Measurements from ENCODE around the gene ATG2B. TPM values are rescaled to one million over a fixed set of nuclear protein-coding genes. Genes with fewer than 3 reads are reported as not detected.

ATG2B gene
- total and polyA plus RNA-seq, 2 of the 4 experiments (the other 2 are of a cell fraction): 6.9 to 22.0 TPM

- no peaks in the 10 kb centered on the region for H3K9me3 ChIP-seq (ENCODE audit: control insufficient read depth, insufficient read depth, low read length)
- no peak overlapping the region for H3K4me2 ChIP-seq (ENCODE audit: low read depth, low read length)
- H3K56ac ChIP-seq (ENCODE audit: extremely low read depth, insufficient read depth, low read length): no peak overlapping the region
- H2AK5ac ChIP-seq (ENCODE audit: low read depth, low read length): no peak overlapping the region
- H4K20me1 ChIP-seq (ENCODE audit: insufficient read depth, low read length): no peaks in the 10 kb centered on the region
- ChIA-PET POLR2A (ENCODE audit: unreplicated experiment) (no interaction called here), CTCF (no interaction called here)
- no CpG with 5 or more reads among the region's 7 CpGs for WGBS, 2 experiments (ENCODE audit: extremely low coverage in 2 of 2, insufficient read length in 1 of 2)
- no peak overlapping the region for H3K9ac ChIP-seq (ENCODE audit: low read depth, low read length)
- H3K79me1 ChIP-seq (ENCODE audit: low read depth in 1 of 2, low read length in 2 of 2): no peaks in the 10 kb centered on the region
- no peak overlapping the region for H2BK120ac ChIP-seq (ENCODE audit: low read depth, low read length)
- H2BK20ac ChIP-seq (ENCODE audit: low read depth, low read length): no peak overlapping the region
- DNase-seq: no peak
- no peak overlapping the region for H2BK15ac ChIP-seq (ENCODE audit: low read depth, low read length)
- no peak for TF ChIP-seq CEBPB (IDR thresholded peaks at IDR 0.05; ENCODE audit: low read depth, low read length)
- TF ChIP-seq USF2 (IDR thresholded peaks at IDR 0.05; ENCODE audit: low read depth, low read length): no peak
- no peak for TF ChIP-seq SMC3 (IDR thresholded peaks at IDR 0.05; ENCODE audit: low read depth, low read length)
- no peak for TF ChIP-seq BHLHE40 (IDR thresholded peaks at IDR 0.05; ENCODE audit: low read depth, low read length)
- TF ChIP-seq NFE2L2 (IDR thresholded peaks at IDR 0.05; ENCODE audit: low read depth, low read length): no peak
- BruUV-seq (replicated peaks): no TSS peak
- H3K36me3 ChIP-seq (ENCODE audit: control insufficient read depth, insufficient read depth, low read length): no peaks in the 10 kb centered on the region
- H3K4ac ChIP-seq (ENCODE audit: low read depth, low read length): no peak overlapping the region
- dilution Hi-C loops (cut with HindIII; ENCODE audit: low sequenced_read_pairs, unreplicated experiment) (no loop called here), intact Hi-C loops (cut with micrococcal nuclease) (no loop called here), in situ Hi-C loops (cut with MboI; ENCODE audit: low sequenced_read_pairs) (no loop called here)
- H3K27me3 ChIP-seq (ENCODE audit: control insufficient read depth, insufficient read depth, low read length): peaks cover 14% of the 10 kb centered on the region
- no peak for ATAC-seq (ENCODE audit: low read depth)
- H2BK5ac ChIP-seq (ENCODE audit: low read depth, low read length, poor library complexity, severe bottlenecking): no peak overlapping the region
- H4K8ac ChIP-seq (ENCODE audit: low read depth in 2 of 2, low read length in 2 of 2): no peak overlapping the region
- H3K4me3 ChIP-seq (ENCODE audit: insufficient read depth, low read depth, low read length): no peak overlapping the region
- no peak overlapping the region for H4K5ac ChIP-seq (ENCODE audit: low read depth, low read length)
- H2AFZ ChIP-seq (replicated peaks; ENCODE audit: low read length, poor library complexity): no peak overlapping the region
- H3K27ac ChIP-seq (ENCODE audit: insufficient read depth, low read length): no peak overlapping the region
- no peak overlapping the region for H3K23ac ChIP-seq (ENCODE audit: low read depth, low read length)
- H3K14ac ChIP-seq (replicated peaks; ENCODE audit: low read depth, low read length): no peak overlapping the region
- peaks cover 2% of the 10 kb centered on the region; the same call in 1 of the 2 replicates for H3K4me1 ChIP-seq (ENCODE audit: control insufficient read depth, insufficient read depth, low read length)
- H3K18ac ChIP-seq (ENCODE audit: low read depth, low read length): no peak overlapping the region
- no peak overlapping the region for H2AK9ac ChIP-seq (replicated peaks; ENCODE audit: low read depth, low read length, poor library complexity)
- no peaks in the 10 kb centered on the region for H3K9me1 ChIP-seq (ENCODE audit: insufficient read depth, low read length)
- H4K91ac ChIP-seq (ENCODE audit: insufficient read depth, low read depth, low read length): no peak overlapping the region
Measured at GRCh38 chr14:96394047-96394815, 31.1 kb upstream of the ATG2B start.

All from IMR-90 (cell line).